ENCODE results near the gene FBXL17. TPM values are rescaled to one million over a fixed set of nuclear protein-coding genes. Genes with fewer than 3 reads are reported as not detected.
A peak's percentile ranks its signal among the peaks of the same experiment; 100 is the strongest.

Gene FBXL17
- total RNA-seq, 1 donor from 2014 or later, result 12.7 TPM

DNA sequence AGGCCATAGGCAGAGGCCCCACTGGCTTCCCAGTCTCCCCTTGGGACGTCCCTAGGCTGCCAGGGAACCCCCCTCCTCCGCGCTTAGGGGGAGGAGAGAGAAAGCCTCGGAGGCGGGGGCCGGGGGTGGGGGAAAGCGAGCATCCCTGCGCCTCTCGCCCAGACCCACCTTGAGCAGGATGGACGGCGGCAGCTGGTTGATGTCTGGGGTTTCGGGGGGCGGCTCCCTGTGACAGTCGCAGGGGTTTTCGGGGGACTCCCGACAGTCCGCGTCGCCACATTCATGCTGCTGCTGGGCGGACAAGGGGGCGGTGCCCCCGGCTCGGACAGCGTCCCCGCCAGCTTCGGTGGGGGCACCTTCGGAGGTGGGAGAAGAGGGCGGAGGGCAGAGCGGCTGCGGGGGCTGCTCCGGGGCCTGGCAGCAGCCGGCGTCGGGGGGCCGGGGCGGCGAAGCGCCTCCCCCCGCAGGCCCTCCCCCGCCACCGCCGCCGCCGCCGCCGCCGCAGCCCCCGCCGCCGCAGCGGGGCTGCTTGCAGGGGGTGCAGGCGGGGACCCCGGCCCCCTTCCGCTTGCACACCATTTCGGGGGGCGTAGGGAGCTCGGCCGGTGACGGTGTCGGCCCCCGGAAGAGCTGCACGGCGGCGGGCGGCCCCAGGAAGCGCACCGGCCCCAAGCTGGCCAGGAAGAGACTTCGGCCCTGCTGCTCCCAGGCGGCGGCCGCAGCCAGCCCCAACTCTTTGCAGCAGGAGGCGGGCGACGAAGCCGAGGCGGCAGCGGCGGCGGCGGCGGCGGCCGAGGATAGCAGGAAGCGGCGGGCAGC is 1.2 kb downstream of the FBXL17 start:
- H3K4me3 Mint-ChIP-seq (ENCODE audit: unreplicated experiment), result peak overlapping the region; percentile 81
- H3K9me3 ChIP-seq (ENCODE audit: insufficient read depth, low read depth, low read length), result no peaks in the 10 kb centered on the region
- H3K4me1 Mint-ChIP-seq (ENCODE audit: low read depth, unreplicated experiment), result peaks cover 20% of the 10 kb centered on the region
- peak overlapping the region; percentile 82 for H3K4me2 ChIP-seq (ENCODE audit: low read length)
- peaks cover 4% of the 10 kb centered on the region for H3K9me3 Mint-ChIP-seq (ENCODE audit: unreplicated experiment)
- FAIRE-seq, result no peak
- DNase-seq (ENCODE audit: low read depth), result peak; percentile 14
- no peaks in the 10 kb centered on the region for H3K27me3 Mint-ChIP-seq (ENCODE audit: low read depth, unreplicated experiment)
- H3K79me2 ChIP-seq (ENCODE audit: insufficient read depth, low read length), result peaks cover 20% of the 10 kb centered on the region
- peaks cover 5% of the 10 kb centered on the region for H3K4me1 ChIP-seq (ENCODE audit: insufficient read depth, low read length)
- no peak for TF ChIP-seq EZH2 (IDR thresholded peaks at IDR 0.05; ENCODE audit: insufficient read depth, low read length)
- TF ChIP-seq, protein P1, sequence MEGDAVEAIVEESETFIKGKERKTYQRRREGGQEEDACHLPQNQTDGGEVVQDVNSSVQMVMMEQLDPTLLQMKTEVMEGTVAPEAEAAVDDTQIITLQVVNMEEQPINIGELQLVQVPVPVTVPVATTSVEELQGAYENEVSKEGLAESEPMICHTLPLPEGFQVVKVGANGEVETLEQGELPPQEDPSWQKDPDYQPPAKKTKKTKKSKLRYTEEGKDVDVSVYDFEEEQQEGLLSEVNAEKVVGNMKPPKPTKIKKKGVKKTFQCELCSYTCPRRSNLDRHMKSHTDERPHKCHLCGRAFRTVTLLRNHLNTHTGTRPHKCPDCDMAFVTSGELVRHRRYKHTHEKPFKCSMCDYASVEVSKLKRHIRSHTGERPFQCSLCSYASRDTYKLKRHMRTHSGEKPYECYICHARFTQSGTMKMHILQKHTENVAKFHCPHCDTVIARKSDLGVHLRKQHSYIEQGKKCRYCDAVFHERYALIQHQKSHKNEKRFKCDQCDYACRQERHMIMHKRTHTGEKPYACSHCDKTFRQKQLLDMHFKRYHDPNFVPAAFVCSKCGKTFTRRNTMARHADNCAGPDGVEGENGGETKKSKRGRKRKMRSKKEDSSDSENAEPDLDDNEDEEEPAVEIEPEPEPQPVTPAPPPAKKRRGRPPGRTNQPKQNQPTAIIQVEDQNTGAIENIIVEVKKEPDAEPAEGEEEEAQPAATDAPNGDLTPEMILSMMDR (IDR thresholded peaks at IDR 0.05; ENCODE audit: insufficient read depth, low read depth, low read length), result no peak
- no peaks in the 10 kb centered on the region for H3K27me3 ChIP-seq (ENCODE audit: insufficient read depth, low read length)
- H3K9ac ChIP-seq (ENCODE audit: low read length), result peak overlapping the region; percentile 93
- peak overlapping the region; percentile 89 for H3K27ac ChIP-seq (ENCODE audit: low read depth, low read length)
- H2AFZ ChIP-seq (ENCODE audit: low read depth, low read length), result peak overlapping the region; percentile 91
- peaks cover 6% of the 10 kb centered on the region for H3K36me3 Mint-ChIP-seq (ENCODE audit: low read depth, unreplicated experiment)
- no peaks in the 10 kb centered on the region for H3K36me3 ChIP-seq (ENCODE audit: insufficient read depth, low read length)
- H3K27ac Mint-ChIP-seq (ENCODE audit: unreplicated experiment), result no peak overlapping the region
- peak overlapping the region; percentile 72 for H3K4me3 ChIP-seq (ENCODE audit: insufficient read depth, low read depth, low read length)
- H4K20me1 ChIP-seq (ENCODE audit: insufficient read depth, low read length), result peaks cover 4% of the 10 kb centered on the region

DNA sequence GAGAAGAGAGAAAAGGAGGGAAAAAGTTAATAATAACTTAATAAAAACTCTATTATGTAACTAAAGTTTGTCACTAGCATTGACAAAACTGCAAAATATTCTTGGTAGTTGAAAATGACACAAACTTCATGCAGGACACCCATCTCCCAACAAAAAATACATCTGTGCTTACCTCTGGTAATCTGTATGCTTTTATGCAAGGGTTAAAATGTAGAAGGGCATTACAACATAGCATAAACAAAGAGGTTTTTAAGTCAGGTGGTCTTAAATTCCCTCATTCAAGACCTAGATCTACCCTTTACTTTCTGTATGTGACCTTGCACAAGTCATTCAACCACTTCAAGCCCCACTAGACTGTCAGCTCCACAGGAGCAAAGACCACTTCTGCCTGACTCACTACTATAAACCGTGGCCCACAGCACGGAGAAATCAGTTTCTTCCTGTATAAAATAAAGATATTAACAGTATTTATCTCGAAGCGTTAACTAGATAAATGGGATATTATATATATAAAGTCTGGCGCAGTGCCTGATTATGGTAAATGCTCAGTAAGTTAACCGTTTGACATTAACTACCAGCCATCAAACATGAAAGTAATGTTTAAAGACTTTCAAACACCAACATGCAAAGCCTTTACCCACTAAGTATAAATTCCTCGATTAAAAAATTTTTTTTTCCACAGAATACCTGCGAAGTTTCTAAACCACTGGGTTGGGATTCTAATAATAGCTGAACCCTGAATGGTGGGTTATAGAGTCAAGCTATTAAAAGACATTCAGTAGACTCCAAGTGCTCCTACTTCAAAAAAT is 2.0 kb downstream of the FBXL17 start:
- H4K20me1 ChIP-seq (ENCODE audit: insufficient read depth, low read length), result peaks cover 4% of the 10 kb centered on the region
- no peaks in the 10 kb centered on the region for H3K27me3 Mint-ChIP-seq (ENCODE audit: low read depth, unreplicated experiment)
- H3K4me3 ChIP-seq (ENCODE audit: insufficient read depth, low read depth, low read length), result peak overlapping the region; percentile 72
- peak overlapping the region; percentile 91 for H2AFZ ChIP-seq (ENCODE audit: low read depth, low read length)
- H3K9ac ChIP-seq (ENCODE audit: low read length), result peak overlapping the region; percentile 93
- H3K36me3 ChIP-seq (ENCODE audit: insufficient read depth, low read length), result no peaks in the 10 kb centered on the region
- H3K4me2 ChIP-seq (ENCODE audit: low read length), result peak overlapping the region; percentile 82
- H3K27me3 ChIP-seq (ENCODE audit: insufficient read depth, low read length), result no peaks in the 10 kb centered on the region
- no peak overlapping the region for H3K27ac Mint-ChIP-seq (ENCODE audit: unreplicated experiment)
- no peak for TF ChIP-seq EZH2 (IDR thresholded peaks at IDR 0.05; ENCODE audit: insufficient read depth, low read length)
- TF ChIP-seq, protein P1 (IDR thresholded peaks at IDR 0.05; ENCODE audit: insufficient read depth, low read depth, low read length), result no peak
- peaks cover 20% of the 10 kb centered on the region for H3K4me1 Mint-ChIP-seq (ENCODE audit: low read depth, unreplicated experiment)
- FAIRE-seq, result no peak
- no peaks in the 10 kb centered on the region for H3K9me3 ChIP-seq (ENCODE audit: insufficient read depth, low read depth, low read length)
- H3K79me2 ChIP-seq (ENCODE audit: insufficient read depth, low read length), result peaks cover 20% of the 10 kb centered on the region
- peaks cover 5% of the 10 kb centered on the region for H3K4me1 ChIP-seq (ENCODE audit: insufficient read depth, low read length)
- DNase-seq (ENCODE audit: low read depth), result peak; percentile 49
- no peak overlapping the region for H3K27ac ChIP-seq (ENCODE audit: low read depth, low read length)
- H3K9me3 Mint-ChIP-seq (ENCODE audit: unreplicated experiment), result peaks cover 8% of the 10 kb centered on the region
- H3K36me3 Mint-ChIP-seq (ENCODE audit: low read depth, unreplicated experiment), result peaks cover 8% of the 10 kb centered on the region
- peak overlapping the region; percentile 81 for H3K4me3 Mint-ChIP-seq (ENCODE audit: unreplicated experiment)
